Colonic mucosa (tissue), 4 donors: Measurements from ENCODE around the gene PTCH1. TPM values are rescaled to one million over a fixed set of nuclear protein-coding genes. Genes with fewer than 3 reads are reported as not detected.

Experiments used
- DNase-seq: peaks from one replicate; pipeline ENCODE4 v3.0.0-alpha.2; 2020
- H3K27ac ChIP-seq: fragments of 200-600 bp; one replicate; pipeline ENCODE4 v1.8.0; 2021
- H3K27me3 ChIP-seq: fragments of 200-600 bp; one replicate; pipeline ENCODE4 v1.8.0; 2021
- H3K36me3 ChIP-seq: fragments of 200-600 bp; one replicate; pipeline ENCODE4 v1.8.0; 2021
- H3K4me1 ChIP-seq: fragments of 200-600 bp; one replicate; pipeline ENCODE4 v1.8.0; 2021; ENCODE audit warnings: mild to moderate bottlenecking
- H3K4me3 ChIP-seq: fragments of 200-600 bp; one replicate; pipeline ENCODE4 v1.8.0; 2021
- H3K9ac ChIP-seq, 2 donors: one replicate each; pipeline ENCODE4 v1.7.0; 2013; ENCODE audit warnings: control low read depth in 2 of 2, low read depth in 2 of 2, low read length in 2 of 2
- H3K9me3 ChIP-seq: fragments of 200-600 bp; one replicate; pipeline ENCODE4 v1.8.0; 2021
- intact Hi-C: fragments of 100-400 bp; cut with DNase I; formaldehyde crosslinking; loops from one replicate; pipeline ENCODE4 v1.14.1; 2022
- total RNA-seq, 2 donors: library from RNA; stranded (reverse); fragmentation: NEBNext Ultra II Directional in 1 of 2; extraction: Animal tissue kit (Norgen Biotek cat#: 25700) in 1 of 2; gene quantifications; one replicate each; pipeline ENCODE4 v1.2.1, GENCODE V29; 2021
- TF ChIP-seq, protein P1 (sequence below): fragments of 200-600 bp; IDR thresholded peaks from one replicate; pipeline ENCODE4 v1.8.0; 2022; ENCODE audit warnings: antibody characterized with exemption, mild to moderate bottlenecking
- donor health status: healthy.
- donor health status: DM: no; HTN: no; CAD: no.
- donor health status: DM: no; HTN: no; CAD: no.

PTCH1 gene
- total RNA-seq, 2 donors from 2014 or later, result 18.7 to 24.6 TPM

DNA sequence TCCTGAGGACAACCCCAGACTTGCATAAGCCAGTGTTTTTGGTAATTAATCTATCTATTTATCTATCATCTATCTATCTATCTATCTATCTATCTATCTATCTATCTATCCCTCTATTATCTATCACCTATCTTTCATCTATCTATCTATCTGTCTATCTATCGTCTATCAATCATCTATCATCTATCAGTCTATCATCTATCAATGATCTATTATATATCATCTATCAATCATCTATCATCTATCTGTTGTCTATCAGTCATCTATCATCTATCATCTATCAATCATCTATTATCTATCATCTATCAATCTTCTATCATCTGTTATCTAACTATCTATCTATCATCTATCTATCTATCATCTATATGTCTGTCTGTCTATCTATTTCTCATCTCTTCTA is 85.5 kb downstream of the PTCH1 start:
- TF ChIP-seq, protein P1, sequence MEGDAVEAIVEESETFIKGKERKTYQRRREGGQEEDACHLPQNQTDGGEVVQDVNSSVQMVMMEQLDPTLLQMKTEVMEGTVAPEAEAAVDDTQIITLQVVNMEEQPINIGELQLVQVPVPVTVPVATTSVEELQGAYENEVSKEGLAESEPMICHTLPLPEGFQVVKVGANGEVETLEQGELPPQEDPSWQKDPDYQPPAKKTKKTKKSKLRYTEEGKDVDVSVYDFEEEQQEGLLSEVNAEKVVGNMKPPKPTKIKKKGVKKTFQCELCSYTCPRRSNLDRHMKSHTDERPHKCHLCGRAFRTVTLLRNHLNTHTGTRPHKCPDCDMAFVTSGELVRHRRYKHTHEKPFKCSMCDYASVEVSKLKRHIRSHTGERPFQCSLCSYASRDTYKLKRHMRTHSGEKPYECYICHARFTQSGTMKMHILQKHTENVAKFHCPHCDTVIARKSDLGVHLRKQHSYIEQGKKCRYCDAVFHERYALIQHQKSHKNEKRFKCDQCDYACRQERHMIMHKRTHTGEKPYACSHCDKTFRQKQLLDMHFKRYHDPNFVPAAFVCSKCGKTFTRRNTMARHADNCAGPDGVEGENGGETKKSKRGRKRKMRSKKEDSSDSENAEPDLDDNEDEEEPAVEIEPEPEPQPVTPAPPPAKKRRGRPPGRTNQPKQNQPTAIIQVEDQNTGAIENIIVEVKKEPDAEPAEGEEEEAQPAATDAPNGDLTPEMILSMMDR, result no peak
- Histone ChIP-seq H3K9ac (no peak overlapping the region), H3K4me3 (no peak overlapping the region), H3K27me3 (no peaks in the 10 kb centered on the region), H3K9me3 (no peaks in the 10 kb centered on the region), H3K36me3 (no peaks in the 10 kb centered on the region), H3K27ac (no peak overlapping the region), H3K4me1 (no peaks in the 10 kb centered on the region)
- no peak for DNase-seq
- intact Hi-C loops, result no loop called here

DNA sequence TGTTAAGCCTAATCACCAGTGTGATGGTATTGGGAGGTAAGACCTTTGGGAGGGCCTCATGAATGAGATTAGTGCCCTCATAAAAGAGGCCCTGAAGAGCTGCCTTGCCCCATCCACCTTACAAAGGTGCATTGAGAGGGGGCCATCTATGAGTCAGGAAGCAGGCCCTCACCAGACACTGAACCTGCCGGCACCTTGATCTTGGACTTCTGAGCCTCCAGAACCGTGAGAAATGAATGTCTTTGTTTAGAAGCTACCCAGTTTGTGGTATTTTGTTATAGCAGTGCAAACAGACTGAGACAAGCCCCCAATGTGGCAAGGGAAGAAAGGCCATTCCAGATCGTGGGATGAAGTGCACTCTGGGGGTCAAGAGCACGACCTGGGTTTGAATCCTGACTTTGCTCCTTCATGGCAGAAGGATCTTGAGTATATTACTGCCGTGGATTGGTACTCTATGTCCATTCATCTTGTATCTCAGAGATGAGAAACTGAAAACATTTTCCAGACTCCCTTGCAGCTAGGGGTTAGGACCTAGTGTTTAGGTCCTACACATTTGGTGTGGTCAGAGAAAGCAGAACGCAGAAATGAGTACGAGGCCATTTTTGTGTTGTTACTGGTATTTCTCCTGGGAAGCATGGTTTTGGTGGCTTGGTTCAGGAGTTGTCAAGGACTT is 86.7 kb downstream of the PTCH1 start:
- H3K4me1 ChIP-seq, result no peaks in the 10 kb centered on the region
- no peaks in the 10 kb centered on the region for H3K27me3 ChIP-seq
- no peak for DNase-seq
- no peaks in the 10 kb centered on the region for H3K9me3 ChIP-seq
- H3K36me3 ChIP-seq, result no peaks in the 10 kb centered on the region
- no peak overlapping the region for H3K4me3 ChIP-seq
- no peak overlapping the region for H3K9ac ChIP-seq
- intact Hi-C loops, result no loop called here
- H3K27ac ChIP-seq, result no peak overlapping the region
- TF ChIP-seq, protein P1, result no peak

DNA sequence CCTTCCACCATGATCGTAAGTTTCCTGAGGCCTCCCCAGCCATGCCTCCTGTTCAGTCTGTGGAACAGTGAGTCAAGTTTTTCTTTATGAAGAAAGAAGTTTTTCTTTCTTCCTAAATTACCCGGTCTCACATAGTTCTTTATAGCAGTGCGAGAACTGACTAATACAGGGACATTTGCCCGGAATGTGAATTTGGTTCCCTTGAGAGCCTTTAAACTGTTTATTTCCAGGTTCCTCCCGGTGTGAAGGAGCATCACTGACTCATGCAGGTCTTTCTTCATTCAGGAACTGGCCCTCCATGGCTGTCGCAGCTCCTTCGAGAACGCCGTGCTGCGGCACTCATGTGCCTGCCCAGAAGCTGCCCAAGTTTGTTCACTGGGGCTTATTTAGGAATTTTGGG is 87.7 kb downstream of the PTCH1 start:
- Histone ChIP-seq H3K9me3 (no peaks in the 10 kb centered on the region), H3K27ac (no peak overlapping the region), H3K27me3 (no peaks in the 10 kb centered on the region), H3K4me3 (no peak overlapping the region), H3K9ac (no peak overlapping the region), H3K36me3 (no peaks in the 10 kb centered on the region), H3K4me1 (no peaks in the 10 kb centered on the region)
- no peak for DNase-seq
- intact Hi-C loops, result no loop called here
- TF ChIP-seq, protein P1, result no peak

DNA sequence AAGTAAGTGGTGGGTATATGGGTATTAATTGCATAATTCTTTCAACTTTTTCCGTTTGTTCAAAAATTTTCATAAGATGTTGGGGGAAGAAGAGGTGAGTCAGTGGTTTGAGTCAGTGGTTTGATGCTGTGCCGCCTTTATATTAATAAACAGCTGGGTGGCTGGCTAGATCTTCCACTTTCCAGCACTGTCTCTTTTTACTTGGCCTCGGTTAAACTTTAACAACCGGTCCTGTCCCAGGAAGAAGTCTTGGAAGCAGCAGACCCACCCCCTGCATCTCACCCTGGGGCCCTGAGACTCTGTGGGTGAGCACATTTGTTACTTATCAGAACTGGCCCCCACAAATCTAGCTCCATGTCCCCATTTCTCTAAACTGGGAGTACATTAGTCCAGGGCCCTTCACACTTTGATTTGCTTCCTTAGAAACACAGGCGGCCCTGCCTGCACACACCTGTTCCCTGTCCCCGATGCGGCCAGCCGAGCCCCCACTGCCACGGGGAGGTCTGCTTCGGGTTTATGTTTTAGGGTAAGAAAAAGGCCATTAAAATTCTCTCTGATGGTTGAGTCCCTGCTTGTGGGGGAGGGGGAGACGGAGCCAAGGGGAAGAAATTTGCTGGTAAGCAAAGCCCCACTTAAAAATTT is 90.7 kb downstream of the PTCH1 start:
- peak; percentile 64 for DNase-seq
- Histone ChIP-seq H3K36me3 (no peaks in the 10 kb centered on the region), H3K27me3 (no peaks in the 10 kb centered on the region), H3K4me1 (no peaks in the 10 kb centered on the region), H3K27ac (peak overlapping the region; percentile 80), H3K9me3 (peaks cover 4% of the 10 kb centered on the region), H3K9ac (peak overlapping the region; percentile 54 to 70), H3K4me3 (peak overlapping the region; percentile 31)
- intact Hi-C loops, result no loop called here
- TF ChIP-seq, protein P1, result no peak

DNA sequence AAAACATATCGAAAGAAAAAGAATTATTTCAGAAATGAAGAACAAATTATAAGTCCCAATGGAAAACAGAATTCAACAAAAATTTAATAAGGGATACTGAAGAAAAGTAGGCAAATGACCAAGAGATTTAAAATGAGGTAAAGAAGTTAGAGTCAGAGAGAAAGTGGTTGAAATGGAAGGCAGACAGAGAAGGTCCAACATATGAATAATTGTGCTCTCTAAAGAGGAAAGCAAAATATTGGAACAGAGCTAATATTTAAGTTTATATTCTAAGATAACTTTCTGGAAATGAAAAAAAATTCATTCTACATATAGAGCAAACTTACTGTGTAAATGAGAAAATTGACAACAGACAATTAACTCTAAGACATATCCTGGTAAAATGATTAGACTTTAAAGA is 94.1 kb downstream of the PTCH1 start:
- H3K27me3 ChIP-seq, result no peaks in the 10 kb centered on the region
- no peak overlapping the region for H3K4me3 ChIP-seq
- TF ChIP-seq, protein P1, result no peak
- H3K36me3 ChIP-seq, result no peaks in the 10 kb centered on the region
- intact Hi-C loops, result no loop called here
- H3K27ac ChIP-seq, result no peak overlapping the region
- peaks cover 4% of the 10 kb centered on the region for H3K9me3 ChIP-seq
- no peaks in the 10 kb centered on the region for H3K4me1 ChIP-seq
- DNase-seq, result no peak
- no peak overlapping the region for H3K9ac ChIP-seq
